Testis (tissue), 2 donors: Measurements from ENCODE around the gene AVPI1.

ENCODE experiments used
- POLR2A ChIP-seq: fragments of 450-650 bp; IDR thresholded peaks from one replicate; pipeline ENCODE4 v1.6.1; 2017; ENCODE audit warnings: antibody characterized with exemption, mild to moderate bottlenecking, moderate library complexity
- TF ChIP-seq, protein P1 (sequence below), 3 experiments: fragments of 450-650 bp in 2 of 3; fragments of 200-600 bp in 1 of 3; sonication (generic) in 1 of 3; IDR thresholded peaks; one replicate each; pipeline ENCODE4 v1.5.1; 2016 to 2019; ENCODE audit warnings: antibody characterized with exemption in 3 of 3, mild to moderate bottlenecking in 2 of 3, moderate library complexity in 1 of 3

DNA sequence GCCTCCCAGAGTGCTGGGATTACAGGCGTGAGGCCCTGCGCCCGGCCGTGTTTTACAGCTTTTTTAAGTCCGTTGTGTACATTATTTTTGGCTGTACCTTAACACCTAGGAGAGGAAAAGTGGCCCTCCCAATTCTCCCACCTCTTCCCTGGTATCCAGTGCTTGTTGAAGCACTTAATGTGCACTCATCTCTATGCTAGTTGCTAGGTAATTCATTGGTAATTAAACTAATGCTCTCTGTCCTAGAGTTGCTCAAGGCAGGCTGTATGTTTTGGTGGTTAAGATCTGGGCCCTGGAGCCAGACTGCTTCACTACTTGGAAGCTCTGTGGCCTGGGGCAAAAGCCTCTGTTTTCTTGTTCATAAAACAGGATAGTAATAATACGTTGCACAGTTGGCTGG lies 19.6 kb downstream of the AVPI1 start:
- TF ChIP-seq, protein P1, sequence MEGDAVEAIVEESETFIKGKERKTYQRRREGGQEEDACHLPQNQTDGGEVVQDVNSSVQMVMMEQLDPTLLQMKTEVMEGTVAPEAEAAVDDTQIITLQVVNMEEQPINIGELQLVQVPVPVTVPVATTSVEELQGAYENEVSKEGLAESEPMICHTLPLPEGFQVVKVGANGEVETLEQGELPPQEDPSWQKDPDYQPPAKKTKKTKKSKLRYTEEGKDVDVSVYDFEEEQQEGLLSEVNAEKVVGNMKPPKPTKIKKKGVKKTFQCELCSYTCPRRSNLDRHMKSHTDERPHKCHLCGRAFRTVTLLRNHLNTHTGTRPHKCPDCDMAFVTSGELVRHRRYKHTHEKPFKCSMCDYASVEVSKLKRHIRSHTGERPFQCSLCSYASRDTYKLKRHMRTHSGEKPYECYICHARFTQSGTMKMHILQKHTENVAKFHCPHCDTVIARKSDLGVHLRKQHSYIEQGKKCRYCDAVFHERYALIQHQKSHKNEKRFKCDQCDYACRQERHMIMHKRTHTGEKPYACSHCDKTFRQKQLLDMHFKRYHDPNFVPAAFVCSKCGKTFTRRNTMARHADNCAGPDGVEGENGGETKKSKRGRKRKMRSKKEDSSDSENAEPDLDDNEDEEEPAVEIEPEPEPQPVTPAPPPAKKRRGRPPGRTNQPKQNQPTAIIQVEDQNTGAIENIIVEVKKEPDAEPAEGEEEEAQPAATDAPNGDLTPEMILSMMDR (IDR thresholded peaks at IDR 0.05): no peak
- no peak for TF ChIP-seq POLR2A
